K562 (cell line): ENCODE results near the gene PLBD1. TPM values are rescaled to one million over a fixed set of nuclear protein-coding genes. Genes with fewer than 3 reads are reported as not detected.

Source experiments
- EZH2 ChIP-seq: IDR thresholded peaks from 2 replicates; pipeline ENCODE4 v1.6.1; 2012; ENCODE audit warnings: low read depth, mild to moderate bottlenecking, inconsistent platforms, low read length, borderline replicate concordance
- HDAC3 ChIP-seq: fragments of 450-650 bp; IDR thresholded peaks from 2 replicates; pipeline ENCODE4 v1.6.1; 2018; ENCODE audit warnings: borderline replicate concordance, mild to moderate bottlenecking, moderate library complexity; ENCODE audit not compliant: partially characterized antibody
- HLTF ChIP-seq: fragments of 450-650 bp; IDR thresholded peaks from 2 replicates; pipeline ENCODE4 v1.6.1; 2016
- HSF4 ChIP-seq: fragments of 250-450 bp; sonication (Bioruptor Pico); IDR thresholded peaks from 2 replicates; pipeline ENCODE4 v2.1.2; 2022; ENCODE audit warnings: mild to moderate bottlenecking, moderate library complexity, borderline replicate concordance
- IFI16 ChIP-seq: fragments of 250-450 bp; sonication (Bioruptor Pico); IDR thresholded peaks from 2 replicates; pipeline ENCODE4 v2.1.2; 2022; ENCODE audit warnings: mild to moderate bottlenecking, inconsistent platforms
- ILF3 ChIP-seq: fragments of 450-650 bp; IDR thresholded peaks from 2 replicates; pipeline ENCODE4 v1.6.1; 2018; ENCODE audit warnings: antibody characterized with exemption, mild to moderate bottlenecking, moderate library complexity, borderline replicate concordance
- IRF9 ChIP-seq: fragments of 450-650 bp; IDR thresholded peaks from 2 replicates; pipeline ENCODE4 v1.6.1; 2016; ENCODE audit warnings: missing biosample characterization, missing genetic modification characterization
- MCM7 ChIP-seq, 2 experiments: fragments of 450-650 bp; IDR thresholded peaks; 2 replicates each; pipeline ENCODE4 v1.6.1; 2016 to 2018
- NCOA2 ChIP-seq, 2 experiments: fragments of 450-650 bp; IDR thresholded peaks; 2 replicates each; pipeline ENCODE4 v1.6.1; 2018; ENCODE audit warnings: mild to moderate bottlenecking in 2 of 2, moderate library complexity in 1 of 2; ENCODE audit not compliant: partially characterized antibody in 2 of 2
- RCOR1 ChIP-seq, 2 experiments: IDR thresholded peaks; 2 replicates each; pipeline ENCODE4 v1.6.1; 2012; ENCODE audit warnings: low read depth in 2 of 2, low read length in 2 of 2, borderline replicate concordance in 1 of 2, improper control_type of control experiment in 1 of 2
- SNIP1 ChIP-seq: fragments of 450-650 bp; IDR thresholded peaks from 2 replicates; pipeline ENCODE4 v1.7.1; 2017; ENCODE audit warnings: low read depth, mild to moderate bottlenecking
- TEAD4 ChIP-seq, 2 experiments: sonication (generic) in 1 of 2; formaldehyde crosslinking in 1 of 2; IDR thresholded peaks; 2 replicates each; pipeline versions ENCODE4 v1.6.1 to v1.8.0; 2012 to 2022; ENCODE audit warnings: borderline replicate concordance in 1 of 2, inconsistent platforms in 1 of 2, low read length in 1 of 2, mild to moderate bottlenecking in 1 of 2, missing genetic modification reagents in 1 of 2
- TRIM24 ChIP-seq, 2 experiments: fragments of 450-650 bp; IDR thresholded peaks; 2 replicates each; pipeline ENCODE4 v1.6.1; 2016
- ZNF324 ChIP-seq: fragments of 250-450 bp; sonication (Bioruptor Pico); IDR thresholded peaks from 2 replicates; pipeline ENCODE4 v1.4.0; 2020; ENCODE audit warnings: mild to moderate bottlenecking
- ZNF407 ChIP-seq: fragments of 450-650 bp; IDR thresholded peaks from 2 replicates; pipeline ENCODE4 v1.6.1; 2016; ENCODE audit warnings: low read depth
- ZNF408 ChIP-seq: fragments of 250-450 bp; sonication (Bioruptor Pico); IDR thresholded peaks from 2 replicates; pipeline ENCODE4 v1.4.0; 2020; ENCODE audit warnings: low read depth, mild to moderate bottlenecking, moderate library complexity
- ZNF639 ChIP-seq, 2 experiments: fragments of 200-800 bp in 1 of 2; sonication (Bioruptor generic) in 1 of 2; sonication (generic) in 1 of 2; formaldehyde crosslinking in 1 of 2; IDR thresholded peaks in 1 of 2; conservative IDR thresholded peaks in 1 of 2; 2 replicates each; pipeline versions ENCODE4 v1.5.0 to v1.6.1; 2016 to 2020; ENCODE audit warnings: missing compliant biosample characterization in 1 of 2, missing genetic modification characterization in 1 of 2, missing genetic modification reagents in 1 of 2
- ZNF76 ChIP-seq: fragments of 250-450 bp; sonication (Bioruptor Pico); IDR thresholded peaks from 2 replicates; pipeline ENCODE4 v1.4.0; 2020; ENCODE audit warnings: mild to moderate bottlenecking, moderate library complexity, borderline replicate concordance
- polyA plus RNA-seq, 8 experiments: library from polyadenylated mRNA; depleted of rRNA in 4 of 8; stranded (reverse) in 5 of 8; unstranded in 3 of 8; fragments of >200 nt; fragmentation: Nextera tagmentation in 2 of 8; fragmentation: Illumina TruSeq in 1 of 8; extraction: Ambion mirVana in 2 of 8; extraction: Trizol in 1 of 8; gene quantifications; 2 replicates each; pipeline versions ENCODE4 v1.2.1 to v1.2.3, GENCODE V29; 2011 to 2014; ENCODE audit warnings: inconsistent platforms in 1 of 8, missing spikeins in 1 of 8
- total RNA-seq, 7 experiments: library from RNA; depleted of rRNA in 6 of 7; stranded (reverse); fragments of >200 nt in 6 of 7; fragmentation: Illumina TruSeq in 2 of 7; extraction: Trizol in 2 of 7; gene quantifications; 2 replicates each; pipeline versions ENCODE4 v1.2.1 to v1.2.3, GENCODE V29; 2011 to 2021; ENCODE audit warnings: low replicate concordance in 1 of 7

PLBD1 gene
- total and polyA plus RNA-seq, 9 of the 15 experiments (the other 6 are each of a cell fraction or from before 2014, with no cell fraction given), result 7.1 to 37.0 (median 20.6) TPM

GRCh38 chr12:14605401-14605989 lies 37.8 kb upstream of the PLBD1 start (continued):
- TF ChIP-seq ZNF407 (no peak), TEAD4 (IDR thresholded peaks at IDR 0.05; ENCODE audit: low read length) (no peak), TEAD4 (CRISPR knock-in tag; IDR thresholded peaks at IDR 0.05; ENCODE audit: borderline replicate concordance) (no peak), IRF9 (peak; percentile 40; the same call in 1 of the 2 replicates), EZH2 (no peak), ZNF408 (no peak), ILF3 (no peak), HDAC3 (no peak), HSF4 (CRISPR knock-in tag) (no peak), ZNF324 (CRISPR knock-in tag) (no peak), TRIM24 (IDR thresholded peaks at IDR 0.05) (peak; percentile 88 to 91), RCOR1 (IDR thresholded peaks at IDR 0.05; ENCODE audit: borderline replicate concordance in 1 of 2, low read depth in 2 of 2, low read length in 2 of 2) (no peak), ZNF639 (CRISPR knock-in tag; conservative IDR thresholded peaks at IDR 0.05 in 1 of 2, IDR thresholded peaks at IDR 0.05 in 1 of 2) (no peak), MCM7 (IDR thresholded peaks at IDR 0.05) (no peak), NCOA2 (IDR thresholded peaks at IDR 0.05; ENCODE audit: partially characterized antibody in 2 of 2) (no peak), ZNF76 (no peak), SNIP1 (no peak), IFI16 (no peak), HLTF (no peak)
